Measurements from ENCODE around the gene RAB3A.

GRCh38 chr19:18183529-18183928 lies 20.3 kb downstream of the RAB3A start:
- TF ChIP-seq CTCF (conservative IDR thresholded peaks at IDR 0.05; ENCODE audit: low read depth, low read length), result no peak
- no peak for TF ChIP-seq EZH2phosphoT487 (IDR thresholded peaks at IDR 0.05; ENCODE audit: borderline replicate concordance, low read length)
- no peak for TF ChIP-seq EZH2 (IDR thresholded peaks at IDR 0.05; ENCODE audit: low read length, unreplicated experiment)
